ENCODE measurements around the gene POLA1.

Gene POLA1

DNA sequence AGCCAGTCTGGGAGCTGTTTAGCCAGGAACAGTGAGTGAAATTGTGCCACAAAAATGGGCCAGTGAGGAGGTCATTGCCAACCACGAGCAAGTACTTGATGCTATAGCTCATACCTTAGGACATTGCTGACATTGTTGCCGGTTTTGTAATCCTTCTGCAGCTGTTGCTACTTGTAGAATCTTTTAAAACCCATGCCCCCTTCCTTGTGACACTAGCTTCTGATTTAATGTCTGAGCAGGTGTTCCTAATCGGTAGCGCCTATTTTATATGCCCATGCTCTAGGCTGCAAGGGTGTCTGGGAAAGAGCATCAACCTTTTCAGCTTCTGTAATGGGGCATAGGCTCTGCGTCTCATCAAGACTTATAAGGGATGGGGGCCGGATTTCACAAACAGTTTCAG is 2.6 kb downstream of the POLA1 start:
- no peak for DNase-seq (ENCODE audit: low read depth)

DNA sequence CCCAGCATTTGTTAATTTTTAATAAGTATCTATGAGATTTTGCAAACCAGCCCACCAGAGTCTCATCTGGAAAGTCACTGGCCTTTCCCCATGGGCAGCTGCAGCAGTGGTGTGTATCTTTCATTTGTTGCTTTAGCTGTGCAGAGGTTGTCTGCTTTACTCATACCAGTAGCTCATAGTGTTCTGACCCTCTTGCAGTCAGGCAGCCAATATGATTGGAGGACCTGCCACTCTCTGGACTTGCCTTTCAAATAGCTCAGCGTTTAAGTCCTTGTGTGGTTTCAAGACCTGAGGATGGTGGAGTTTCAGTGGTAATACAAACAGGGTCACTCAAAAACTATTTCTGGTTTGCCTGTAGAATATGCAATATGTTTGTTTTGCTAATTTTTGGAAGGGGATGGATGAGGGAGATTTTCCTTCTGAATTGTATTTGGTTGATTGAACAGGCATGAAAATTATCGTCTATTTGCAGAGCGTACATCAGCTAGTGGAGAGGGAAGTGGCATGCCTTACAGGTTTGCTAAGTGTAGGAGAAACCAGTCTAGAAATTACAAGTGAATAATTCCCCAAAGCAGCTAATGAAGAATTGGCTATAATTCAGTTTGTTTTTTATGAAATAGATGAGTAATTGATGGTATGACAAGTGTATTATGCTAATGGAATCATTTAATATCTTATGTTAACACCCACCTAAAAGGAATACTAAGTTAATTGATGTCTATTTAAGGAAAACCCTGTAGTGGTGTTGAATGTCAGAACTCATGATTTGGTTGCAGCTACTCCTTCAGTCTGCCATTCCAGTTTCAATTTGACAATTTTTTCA is 8.9 kb downstream of the POLA1 start:
- no peak for DNase-seq (ENCODE audit: low read depth)

DNA sequence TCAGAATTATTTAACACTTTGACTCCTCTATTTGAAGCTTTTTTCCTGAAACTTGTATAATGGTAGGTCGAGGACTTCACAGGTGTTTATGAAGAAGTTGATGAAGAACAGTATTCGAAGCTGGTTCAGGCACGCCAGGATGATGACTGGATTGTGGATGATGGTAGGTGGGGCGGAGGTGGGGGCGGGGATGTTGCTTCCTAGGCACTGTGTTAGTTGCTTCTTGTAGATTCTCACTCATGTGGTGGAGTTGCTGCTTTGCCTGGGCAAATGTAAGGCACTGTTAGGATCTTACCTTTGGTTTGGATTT is 9.4 kb downstream of the POLA1 start:
- DNase-seq (ENCODE audit: low read depth), result no peak

DNA sequence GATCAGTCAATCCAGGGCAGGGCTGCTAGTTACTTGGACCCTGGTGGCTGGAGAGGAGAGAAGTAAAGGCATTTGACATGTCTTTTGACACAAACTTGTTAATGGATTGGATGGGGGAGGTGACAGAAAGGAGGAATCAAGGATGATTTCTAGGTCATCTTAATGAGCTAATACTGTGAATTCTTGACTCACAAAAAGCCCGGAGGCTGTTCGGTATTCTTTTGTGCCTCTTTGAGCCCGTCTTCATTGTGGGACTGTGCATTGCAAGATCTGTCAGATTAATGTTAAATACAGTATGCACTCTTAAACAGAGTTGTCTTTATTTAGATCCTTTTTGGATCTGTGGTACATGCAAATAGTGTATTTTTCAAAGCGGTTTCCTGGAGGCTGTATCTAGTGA is 25.1 kb downstream of the POLA1 start:
- DNase-seq (ENCODE audit: low read depth), result no peak

DNA sequence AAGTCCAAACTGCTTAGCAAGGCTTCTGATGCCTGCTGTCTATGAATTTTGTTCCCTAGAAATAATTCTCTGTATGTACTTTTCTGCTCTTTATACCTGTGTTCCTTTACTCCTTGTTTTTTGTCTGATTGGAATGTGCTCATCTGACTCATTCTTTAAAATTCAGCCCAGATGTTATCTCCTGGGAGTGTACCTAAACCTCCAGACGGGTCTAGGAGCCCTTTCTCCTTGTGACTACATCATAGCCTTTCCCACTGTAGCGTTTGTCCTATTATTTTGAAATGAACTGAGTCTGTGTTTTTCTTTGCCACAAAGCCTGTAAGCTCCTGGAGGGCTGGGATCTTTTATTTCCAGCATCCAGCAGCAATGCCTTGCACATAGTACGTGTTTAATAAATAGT is 26.3 kb downstream of the POLA1 start:
- no peak for DNase-seq (ENCODE audit: low read depth)

DNA sequence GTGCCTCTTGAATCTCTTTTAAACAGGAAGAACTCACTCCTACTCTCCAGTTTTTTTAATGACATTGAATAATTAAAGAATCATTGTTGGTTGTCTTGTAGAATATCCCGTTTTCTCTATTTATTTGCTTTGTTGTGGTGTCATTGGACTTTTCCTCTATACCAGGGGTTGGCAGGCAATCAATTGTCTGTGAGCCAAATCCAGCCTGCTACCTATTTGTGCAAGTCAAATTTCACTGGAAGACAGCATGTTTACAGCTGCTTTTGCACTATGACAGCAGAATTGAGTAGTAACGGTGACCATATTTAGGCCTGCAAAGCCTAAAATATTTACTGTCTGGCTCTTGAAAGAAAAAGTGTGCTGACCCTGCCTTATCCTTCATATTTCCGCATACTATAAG is 34.8 kb downstream of the POLA1 start:
- no peak for DNase-seq (ENCODE audit: low read depth)

DNA sequence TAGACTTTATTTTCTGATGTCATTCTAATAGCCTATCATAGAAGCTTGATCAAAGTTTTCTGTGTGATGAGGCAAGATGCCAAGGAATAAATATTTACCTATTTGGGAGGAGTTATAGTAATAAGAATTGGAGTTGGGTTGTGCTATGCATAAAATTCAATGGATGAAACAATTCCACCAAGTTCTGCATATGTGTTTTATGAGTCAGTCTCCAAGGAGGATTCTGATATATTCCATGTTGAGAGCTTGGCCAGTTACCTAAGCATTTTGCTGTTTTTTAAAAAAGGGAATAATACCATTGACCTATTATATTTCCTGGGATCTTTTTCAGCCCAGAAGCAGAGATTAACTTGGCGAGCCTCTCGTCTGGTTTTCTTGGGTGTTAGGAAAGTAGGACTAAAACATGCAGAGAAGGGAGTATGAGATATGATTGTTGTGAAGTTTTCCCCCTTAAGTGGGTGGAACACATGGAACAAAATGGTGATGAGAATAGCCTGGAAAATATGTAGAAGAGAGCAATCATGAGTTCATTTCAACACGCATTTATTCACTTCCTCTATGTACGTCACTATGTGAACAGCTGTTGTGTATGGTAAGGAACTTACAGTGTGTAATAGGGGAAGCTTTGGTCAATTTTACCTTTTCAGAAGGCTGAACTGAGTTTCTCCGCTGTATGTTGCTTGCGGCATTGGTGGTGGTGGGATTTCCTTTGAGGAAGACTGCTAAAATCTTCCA is 39.2 kb downstream of the POLA1 start:
- DNase-seq (ENCODE audit: low read depth), result no peak

DNA sequence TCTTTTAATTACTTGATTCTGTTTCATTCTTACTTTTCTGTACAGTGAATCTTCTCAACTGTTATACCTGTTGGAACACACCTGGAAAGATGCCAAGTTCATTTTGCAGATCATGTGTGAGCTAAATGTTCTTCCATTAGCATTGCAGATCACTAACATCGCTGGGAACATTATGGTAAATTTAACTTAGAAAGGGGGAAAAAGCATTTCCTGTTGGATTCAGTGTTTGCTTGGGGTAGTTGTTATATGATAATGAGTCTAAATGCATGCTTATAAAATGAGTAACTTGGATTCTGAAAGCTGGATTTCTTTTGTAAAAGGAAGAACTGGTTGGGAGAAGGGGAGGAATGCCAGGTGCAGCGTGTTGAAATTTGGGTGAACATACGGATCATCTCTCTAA is 47.6 kb downstream of the POLA1 start:
- no peak for DNase-seq (ENCODE audit: low read depth)

DNA sequence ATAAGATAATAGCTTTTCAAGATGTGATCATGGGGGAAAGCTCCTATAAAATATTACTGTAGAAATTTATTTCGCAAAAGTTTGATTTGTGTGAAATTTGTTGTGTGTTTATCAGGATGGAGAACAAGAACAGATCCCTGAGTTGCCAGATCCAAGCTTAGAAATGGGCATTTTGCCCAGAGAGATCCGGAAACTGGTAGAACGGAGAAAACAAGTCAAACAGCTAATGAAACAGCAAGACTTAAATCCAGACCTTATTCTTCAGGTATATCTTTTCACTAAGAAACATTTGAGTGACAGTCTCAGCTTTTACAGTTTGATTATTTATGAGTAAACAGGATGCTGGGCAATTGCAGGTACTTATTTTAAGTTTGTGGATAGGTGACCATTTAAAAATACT is 54.5 kb downstream of the POLA1 start:
- DNase-seq (ENCODE audit: low read depth), result no peak

DNA sequence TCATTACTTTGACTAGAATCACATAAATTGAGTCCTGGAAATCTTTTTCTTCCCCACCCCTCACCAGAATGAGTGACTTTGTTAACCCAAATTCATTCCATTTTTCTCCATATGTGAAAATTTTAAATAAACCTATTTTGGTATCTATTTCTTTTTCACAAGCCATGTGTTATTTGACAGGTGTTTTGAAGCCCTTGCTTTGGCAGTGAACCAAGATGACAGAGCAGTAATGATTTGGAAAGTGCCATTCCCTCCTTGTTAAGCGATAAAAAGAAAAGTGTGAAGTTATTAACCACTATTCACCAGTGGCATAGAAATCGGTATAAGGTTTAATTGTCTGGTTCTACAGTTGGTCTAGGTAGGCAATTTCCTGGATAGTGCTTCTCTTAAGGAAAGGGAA is 66.1 kb downstream of the POLA1 start:
- no peak for DNase-seq (ENCODE audit: low read depth)

DNA sequence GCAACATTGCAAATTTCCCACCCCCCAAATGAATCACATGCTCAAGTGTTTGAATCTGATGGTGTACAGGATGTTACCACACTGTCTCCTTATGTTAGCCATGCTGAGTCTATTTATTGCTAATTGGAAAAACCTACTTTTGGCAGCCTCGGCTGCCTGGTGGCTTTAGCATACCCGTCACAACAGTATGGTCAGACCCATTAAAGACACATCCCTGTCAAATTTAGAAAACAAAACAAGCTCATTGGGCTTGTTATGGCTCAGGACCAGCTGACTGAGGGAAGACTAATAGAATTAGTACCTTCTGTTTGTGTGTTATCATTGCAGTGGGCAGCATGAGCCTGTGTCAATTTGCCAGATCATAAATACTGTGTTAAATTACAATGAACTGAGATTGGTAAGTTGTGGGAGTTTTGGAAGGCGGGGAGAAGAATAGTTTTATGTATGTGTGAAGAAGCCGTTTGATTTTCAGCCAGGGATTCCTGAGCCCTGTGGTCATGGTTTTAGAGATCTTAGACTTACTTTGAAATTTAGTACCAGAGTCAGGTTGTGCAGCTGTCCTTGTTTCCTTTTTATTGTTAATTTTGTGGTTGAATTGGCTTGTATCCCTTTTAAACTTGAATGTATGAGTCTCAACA is 66.8 kb downstream of the POLA1 start:
- DNase-seq (ENCODE audit: low read depth), result peak; percentile 20

DNA sequence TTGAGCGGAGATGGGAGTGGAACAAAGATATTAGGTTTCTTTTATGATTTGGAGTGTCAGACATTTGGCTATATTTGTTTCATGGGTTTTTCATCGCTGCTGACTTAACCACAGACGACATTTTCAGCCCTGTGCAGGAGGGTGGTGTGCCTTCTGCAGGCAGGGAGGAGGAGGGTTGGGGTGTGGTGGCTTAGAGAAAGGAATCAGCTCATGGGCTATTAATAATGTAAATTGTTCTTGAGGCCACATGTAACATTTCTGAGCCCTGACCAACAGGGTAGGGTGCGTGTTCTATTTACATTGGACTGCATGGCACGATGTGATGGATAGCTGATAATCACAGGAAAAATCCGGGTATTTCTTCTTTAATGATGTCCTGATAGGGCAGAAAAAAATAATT is 67.6 kb downstream of the POLA1 start:
- no peak for DNase-seq (ENCODE audit: low read depth)

DNA sequence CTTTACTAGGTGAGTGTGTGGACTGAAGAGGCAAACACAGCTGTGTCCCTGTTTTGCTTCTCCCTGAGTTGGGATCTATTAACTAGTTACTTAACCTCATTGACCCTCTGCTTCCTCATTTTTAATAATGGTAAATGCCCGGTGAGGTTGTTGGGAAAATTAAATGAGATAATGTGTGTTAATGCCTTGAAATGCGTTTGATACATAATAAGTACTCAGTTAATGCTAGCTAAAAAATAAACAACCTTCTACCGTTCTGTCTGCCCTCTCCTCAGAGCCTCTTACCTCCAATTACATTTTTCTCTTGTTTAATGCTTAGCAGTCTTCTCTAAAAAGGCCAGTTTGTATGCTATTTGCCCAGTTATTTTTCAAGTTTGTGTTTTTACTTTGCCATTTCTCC is 70.3 kb downstream of the POLA1 start:
- no peak for DNase-seq (ENCODE audit: low read depth)

DNA sequence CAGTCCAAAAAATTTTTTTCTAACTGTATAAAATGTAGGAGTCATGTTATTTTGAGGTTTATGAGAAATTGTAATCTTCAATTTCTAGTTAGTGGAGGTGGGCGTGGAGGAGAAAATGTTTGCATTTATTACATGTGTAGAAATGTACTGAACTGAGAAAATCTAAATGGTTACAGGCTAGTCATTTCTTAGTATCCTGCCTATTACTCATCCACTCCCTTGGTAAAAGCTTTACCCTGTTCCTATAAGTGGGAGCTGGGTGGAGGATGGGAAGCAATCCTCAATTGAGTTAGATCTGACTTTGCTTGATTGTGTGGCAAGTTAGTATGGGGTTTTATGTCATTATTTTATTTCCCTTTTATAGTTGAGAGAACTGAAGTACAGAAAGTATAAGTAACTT is 73.8 kb downstream of the POLA1 start:
- DNase-seq (ENCODE audit: low read depth), result no peak

DNA sequence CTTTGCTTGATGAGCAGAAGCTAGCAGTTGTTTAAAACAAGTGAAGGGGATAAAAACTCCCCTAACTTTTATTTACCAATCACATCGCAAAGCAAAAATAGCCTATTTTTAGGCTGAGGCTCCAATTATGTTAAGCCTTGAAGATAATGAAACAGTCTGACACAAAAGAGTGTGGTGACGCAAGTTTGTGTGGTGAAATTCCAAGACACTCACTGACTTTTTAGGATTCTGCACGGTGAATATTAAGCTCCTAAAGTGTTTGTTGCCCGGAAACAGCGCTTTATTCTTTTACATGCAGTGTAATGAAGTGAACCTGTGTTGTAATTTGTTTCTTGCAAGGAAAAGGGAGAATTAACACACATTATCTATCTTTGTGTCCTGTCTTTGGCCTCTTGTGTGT is 74.8 kb downstream of the POLA1 start:
- DNase-seq (ENCODE audit: low read depth), result no peak

DNA sequence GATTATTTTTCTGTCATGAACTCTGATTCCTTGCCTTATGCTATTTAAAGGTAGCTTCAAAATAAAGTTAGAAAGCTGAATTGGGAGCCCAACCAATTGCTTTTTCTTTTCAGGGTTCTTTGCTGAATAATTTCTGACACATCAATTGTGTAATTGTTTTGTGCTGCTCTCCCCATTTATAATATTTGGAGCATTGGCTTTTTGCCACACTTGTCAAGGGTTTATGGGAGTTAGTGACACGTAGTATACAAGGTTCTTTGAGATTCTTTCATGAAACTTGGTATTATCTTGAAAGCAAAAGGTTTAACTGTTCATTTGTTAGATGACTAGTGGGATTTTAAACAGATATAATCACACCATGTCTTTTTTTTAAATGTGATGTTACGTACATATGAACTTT is 80.9 kb downstream of the POLA1 start:
- no peak for DNase-seq (ENCODE audit: low read depth)

DNA sequence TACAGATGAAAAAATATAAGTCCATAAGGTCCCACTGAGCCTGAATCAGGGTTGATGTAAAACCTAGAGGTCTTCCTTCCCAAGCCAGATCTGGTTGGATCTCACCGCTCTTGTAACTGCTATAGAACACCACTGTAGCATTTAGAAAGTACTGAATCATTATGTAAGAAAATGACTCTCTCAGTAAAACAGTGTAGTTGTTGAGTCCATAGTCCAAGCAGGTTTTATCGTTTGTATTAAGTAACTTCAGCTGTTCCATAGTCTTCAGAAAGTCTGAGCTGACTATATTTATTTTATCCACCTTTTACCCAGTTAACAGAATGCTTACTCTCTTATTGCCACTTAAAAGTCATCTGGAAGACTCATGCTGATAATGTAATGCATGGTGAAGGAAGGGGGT is 82.2 kb downstream of the POLA1 start:
- DNase-seq (ENCODE audit: low read depth), result no peak

DNA sequence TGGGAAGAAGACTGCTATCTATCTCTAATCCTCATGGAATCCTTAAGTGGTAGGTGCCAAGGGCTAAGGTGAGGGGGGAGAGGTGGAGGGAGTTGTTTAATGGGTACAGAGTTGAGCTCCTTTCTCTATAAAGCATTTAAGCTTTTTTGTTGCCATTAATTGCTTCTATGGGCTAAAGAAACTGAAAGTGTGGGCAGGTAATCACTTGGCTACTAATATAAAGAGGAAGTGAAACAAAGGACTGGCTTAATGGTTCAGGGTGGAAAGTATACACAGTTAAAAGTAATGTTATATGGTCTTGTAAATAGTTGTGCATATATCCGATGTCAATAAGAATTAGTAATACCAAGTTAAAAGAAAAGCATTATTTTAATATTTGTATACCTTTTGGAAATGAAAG is 83.9 kb downstream of the POLA1 start:
- no peak for DNase-seq (ENCODE audit: low read depth)

DNA sequence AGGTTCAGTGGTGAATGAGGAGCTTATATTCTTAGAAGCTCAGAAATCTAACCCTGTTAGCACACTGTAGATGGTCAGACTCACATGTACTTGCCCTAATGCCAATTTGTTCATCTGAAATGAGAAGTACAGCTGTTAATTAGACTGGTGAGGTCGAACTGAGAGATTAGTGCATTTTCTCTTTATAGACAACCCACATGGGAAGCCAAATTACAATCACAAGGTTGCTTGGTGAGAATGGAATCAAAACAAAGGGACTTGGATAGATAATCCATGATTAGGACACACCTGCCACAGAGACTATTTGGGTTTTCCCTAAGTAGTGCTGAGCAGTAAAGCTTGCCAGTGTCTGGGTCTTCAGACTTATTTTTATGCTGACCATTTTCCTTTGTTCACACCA is 88.3 kb downstream of the POLA1 start:
- no peak for DNase-seq (ENCODE audit: low read depth)

DNA sequence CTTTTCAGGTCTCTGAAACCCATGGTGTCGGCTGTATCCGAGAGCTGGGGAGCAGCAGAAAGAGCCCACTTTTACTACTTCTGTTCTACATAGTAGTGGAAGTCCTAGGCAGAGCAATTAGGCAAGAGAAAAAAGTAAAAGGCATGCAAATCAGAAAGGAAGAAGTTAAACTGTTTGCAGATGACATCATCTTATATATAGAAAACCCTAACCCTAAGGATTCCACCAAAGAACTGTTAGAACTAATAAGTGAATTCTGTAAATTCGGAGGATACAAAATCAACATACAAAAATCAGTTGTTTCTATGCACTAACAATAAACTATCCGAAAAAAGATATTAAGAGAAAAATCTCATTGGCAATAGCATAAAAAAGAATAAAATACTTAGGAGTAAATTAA is 95.3 kb downstream of the POLA1 start:
- no peak for DNase-seq (ENCODE audit: low read depth)

DNA sequence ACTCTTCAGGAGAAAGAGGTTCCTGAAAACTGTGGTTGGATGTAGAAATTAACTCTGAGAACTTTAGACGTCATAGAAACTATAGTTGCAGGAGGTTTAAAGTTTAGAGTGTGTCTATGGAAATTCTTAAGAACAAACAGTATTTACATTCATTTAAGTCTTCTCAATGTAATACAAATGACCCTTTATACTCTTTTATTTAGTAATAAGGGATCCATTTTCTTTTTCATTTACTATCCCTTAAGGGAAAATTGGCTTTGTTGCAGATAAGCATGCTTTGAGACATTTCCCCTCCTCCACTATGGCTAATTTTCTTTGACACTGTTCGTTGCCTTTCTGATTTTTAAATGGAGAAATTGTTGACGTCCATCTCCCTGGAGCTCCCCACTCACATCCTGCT is 96.4 kb downstream of the POLA1 start:
- no peak for DNase-seq (ENCODE audit: low read depth)

DNA sequence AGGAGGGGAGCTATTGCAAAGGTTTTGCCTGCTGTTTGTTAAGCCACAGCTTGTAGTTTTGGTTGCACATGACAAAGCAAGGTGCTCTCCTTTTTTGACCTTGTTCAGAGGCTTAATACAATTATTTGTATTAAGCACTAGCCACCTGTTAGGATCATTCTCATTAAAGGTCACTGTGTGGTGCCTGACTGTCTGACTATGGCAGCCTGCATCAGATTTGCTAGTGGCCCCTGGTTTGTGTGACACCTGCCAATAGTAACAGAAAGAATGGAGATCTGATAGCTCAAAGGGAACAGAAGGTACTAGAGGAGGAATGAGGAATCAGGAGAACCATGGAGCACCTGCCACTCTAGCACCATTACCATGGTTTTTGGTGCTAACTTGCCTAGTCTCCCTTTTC is 102.5 kb downstream of the POLA1 start:
- DNase-seq (ENCODE audit: low read depth), result no peak

DNA sequence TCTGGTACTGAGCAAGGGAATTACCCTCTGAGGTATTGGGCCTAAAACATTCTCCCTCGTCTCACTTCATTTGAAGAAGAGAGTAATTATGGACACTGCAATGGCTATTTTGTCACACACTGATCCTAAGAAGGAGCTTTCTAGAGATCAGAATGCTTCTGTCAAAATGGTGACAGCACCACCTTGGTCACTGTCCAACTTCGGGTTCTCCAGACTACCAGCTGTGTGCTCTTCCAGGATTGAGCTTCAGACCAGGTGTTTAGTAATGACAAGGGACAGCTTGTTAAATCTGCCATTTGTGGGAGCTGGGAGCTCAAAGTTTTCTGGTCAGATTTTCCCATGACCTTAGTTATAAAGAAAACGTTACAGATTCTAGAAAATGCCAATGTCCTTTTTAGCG is 105.4 kb downstream of the POLA1 start:
- DNase-seq (ENCODE audit: low read depth), result no peak

DNA sequence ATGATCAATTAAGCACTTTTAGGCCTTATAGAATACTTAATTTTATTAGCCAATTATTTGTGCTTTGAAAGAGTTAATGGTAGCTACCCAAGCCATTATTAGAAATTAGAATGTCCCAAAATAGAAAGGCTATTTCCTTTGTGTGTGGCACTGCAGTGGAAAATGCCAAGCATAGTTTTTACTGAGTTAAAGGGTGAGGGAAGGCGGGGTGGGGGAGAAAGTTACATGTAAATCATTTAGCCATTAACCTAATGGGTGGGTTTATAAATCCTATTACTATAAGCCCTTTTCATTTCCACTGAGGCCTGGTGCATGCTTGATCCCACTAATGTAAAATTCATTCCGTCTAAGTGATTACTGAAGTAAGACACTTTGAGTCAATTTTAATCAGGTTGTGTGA is 105.8 kb downstream of the POLA1 start:
- no peak for DNase-seq (ENCODE audit: low read depth)
